CD4-positive, alpha-beta T cell treated with Interleukin-1 beta for 1 hour (primary cell): ENCODE measurements around the gene TMEM181.
"Not testable (repeated sequence)": the region's sequence is repeated elsewhere in the genome, so short reads cannot be mapped to it uniquely, and the experiment has no call there.

Source experiments
- DNase-seq, 2 donors: peaks; one replicate each; pipeline ENCODE4 v3.0.0-alpha.2; 2020 to 2022

The TMEM181 gene

GRCh38 chr6:158603261-158604047, 43.6 kb downstream of the TMEM181 start:
- DNase-seq = no peak

GRCh38 chr6:158604048-158604406, 44.1 kb downstream of the TMEM181 start:
- DNase-seq = no peak

GRCh38 chr6:158605266-158605878, 45.5 kb downstream of the TMEM181 start:
- peak; percentile 38 to 60 for DNase-seq

- DNase-seq = not testable (repeated sequence)
Observed at GRCh38 chr6:158606011-158606410, 46.1 kb downstream of the TMEM181 start.

GRCh38 chr6:158606935-158607334, 47.0 kb downstream of the TMEM181 start:
- no peak for DNase-seq

GRCh38 chr6:158607411-158608170, 47.7 kb downstream of the TMEM181 start:
- DNase-seq = no peak

GRCh38 chr6:158608221-158608620, 48.3 kb downstream of the TMEM181 start:
- no peak for DNase-seq

GRCh38 chr6:158609455-158610155, 49.7 kb downstream of the TMEM181 start:
- no peak for DNase-seq

GRCh38 chr6:158610319-158610968, 50.6 kb downstream of the TMEM181 start:
- DNase-seq = no peak

GRCh38 chr6:158611039-158611438, 51.1 kb downstream of the TMEM181 start:
- DNase-seq = no peak

GRCh38 chr6:158611541-158612370, 51.9 kb downstream of the TMEM181 start:
- no peak for DNase-seq

- DNase-seq = not testable (repeated sequence)
Observed at GRCh38 chr6:158614606-158615005, 54.7 kb downstream of the TMEM181 start.

- DNase-seq = not testable (repeated sequence)
Observed at GRCh38 chr6:158618289-158618688, 58.4 kb downstream of the TMEM181 start.

GRCh38 chr6:158619922-158620801, 60.3 kb downstream of the TMEM181 start:
- no peak for DNase-seq

GRCh38 chr6:158620963-158621693, 61.2 kb downstream of the TMEM181 start:
- no peak for DNase-seq

- DNase-seq = no peak
Observed at GRCh38 chr6:158621694-158622544, 62.0 kb downstream of the TMEM181 start.

- DNase-seq = no peak
Observed at GRCh38 chr6:158622545-158623190, 62.8 kb downstream of the TMEM181 start.
